Uterus (tissue), 4 donors: ENCODE results near the gene POU2AF2. TPM values are rescaled to one million over a fixed set of nuclear protein-coding genes. Genes with fewer than 3 reads are reported as not detected.
"Not testable (repeated sequence)": the region's sequence is repeated elsewhere in the genome, so short reads cannot be mapped to it uniquely, and the experiment has no call there.

Experiments
- DNase-seq, 2 donors: peaks; one replicate each; pipeline ENCODE4 v3.0.0-alpha.2; 2019 to 2020
- H3K27ac ChIP-seq, 2 donors: fragments of 200-600 bp; sonication (generic); 1 replicate in 1 of 2; 2 replicates in 1 of 2; pipeline ENCODE4 v1.5.1; 2016 to 2018
- H3K27me3 ChIP-seq, 2 donors: fragments of 200-600 bp; sonication (generic); one replicate each; pipeline ENCODE4 v1.5.1; 2018 to 2019; ENCODE audit warnings: control low read depth in 1 of 2
- H3K36me3 ChIP-seq, 2 donors: fragments of 200-600 bp; sonication (generic); one replicate each; pipeline ENCODE4 v1.5.1; 2019; ENCODE audit warnings: control low read depth in 1 of 2
- H3K4me1 ChIP-seq, 2 donors: fragments of 200-600 bp; sonication (generic); one replicate each; pipeline ENCODE4 v1.5.1; 2018 to 2019; ENCODE audit warnings: control low read depth in 1 of 2
- H3K4me3 ChIP-seq, 2 donors: fragments of 200-600 bp; sonication (generic); 1 replicate in 1 of 2; 2 replicates in 1 of 2; pipeline ENCODE4 v1.5.1; 2018 to 2019; ENCODE audit warnings: mild to moderate bottlenecking in 1 of 2
- H3K9me3 ChIP-seq, 2 donors: fragments of 200-600 bp; sonication (generic); one replicate each; pipeline ENCODE4 v1.5.1; 2019; ENCODE audit warnings: control low read depth in 1 of 2
- POLR2A ChIP-seq, 2 donors: fragments of 450-650 bp; IDR thresholded peaks; one replicate each; pipeline ENCODE4 v1.6.1; 2016; ENCODE audit warnings: antibody characterized with exemption in 2 of 2, mild to moderate bottlenecking in 1 of 2, moderate library complexity in 1 of 2
- intact Hi-C: fragments of 100-400 bp; cut with DNase I; formaldehyde crosslinking; loops from one replicate; pipeline ENCODE4 v1.15.1; 2023; ENCODE audit warnings: low total_unique reads
- total RNA-seq, 4 donors: library from RNA; depleted of rRNA in 3 of 4; stranded (reverse); fragments of >200 nt in 3 of 4; gene quantifications; one replicate each; pipeline versions ENCODE4 v1.1.0 to v1.2.4, GENCODE V29; 2014 to 2023
- TF ChIP-seq, protein P1 (sequence below), 4 experiments: fragments of 200-600 bp in 2 of 4; fragments of 450-650 bp in 2 of 4; sonication (generic) in 2 of 4; IDR thresholded peaks; one replicate each; pipeline ENCODE4 v1.5.1; 2016 to 2019; ENCODE audit warnings: antibody characterized with exemption in 4 of 4, mild to moderate bottlenecking in 2 of 4, moderate library complexity in 1 of 4
- donor health status: DM: yes; HTN: yes; CAD: no.

Gene POU2AF2
- total RNA-seq, 4 donors from 2014 or later = not detected

DNA sequence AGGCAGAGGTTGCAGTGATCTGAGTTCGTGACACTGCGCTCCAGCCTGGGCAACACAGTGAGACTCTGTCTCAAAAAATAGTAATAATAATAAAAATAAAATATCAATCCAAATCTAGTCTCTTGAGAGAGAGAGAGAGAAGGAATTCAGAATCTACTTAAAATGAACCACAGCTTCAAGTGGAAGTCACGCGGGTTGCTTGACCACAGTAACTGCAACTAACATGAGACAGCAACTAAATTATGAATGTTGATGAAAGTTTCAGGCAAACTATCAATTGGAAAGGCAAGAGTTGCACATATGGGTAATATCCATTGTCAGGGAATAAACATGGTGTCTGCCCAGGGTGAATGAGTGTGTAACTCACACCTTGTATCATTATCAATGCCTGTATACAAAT lies 12.5 kb downstream of the POU2AF2 start:
- Histone ChIP-seq H3K36me3 (no peaks in the 10 kb centered on the region), H3K4me1 (no peaks in the 10 kb centered on the region), H3K27ac (no peak overlapping the region), H3K9me3 (no peaks in the 10 kb centered on the region), H3K4me3 (no peak overlapping the region), H3K27me3 (no peaks in the 10 kb centered on the region)
- no peak for TF ChIP-seq POLR2A (IDR thresholded peaks at IDR 0.05)
- TF ChIP-seq, protein P1, sequence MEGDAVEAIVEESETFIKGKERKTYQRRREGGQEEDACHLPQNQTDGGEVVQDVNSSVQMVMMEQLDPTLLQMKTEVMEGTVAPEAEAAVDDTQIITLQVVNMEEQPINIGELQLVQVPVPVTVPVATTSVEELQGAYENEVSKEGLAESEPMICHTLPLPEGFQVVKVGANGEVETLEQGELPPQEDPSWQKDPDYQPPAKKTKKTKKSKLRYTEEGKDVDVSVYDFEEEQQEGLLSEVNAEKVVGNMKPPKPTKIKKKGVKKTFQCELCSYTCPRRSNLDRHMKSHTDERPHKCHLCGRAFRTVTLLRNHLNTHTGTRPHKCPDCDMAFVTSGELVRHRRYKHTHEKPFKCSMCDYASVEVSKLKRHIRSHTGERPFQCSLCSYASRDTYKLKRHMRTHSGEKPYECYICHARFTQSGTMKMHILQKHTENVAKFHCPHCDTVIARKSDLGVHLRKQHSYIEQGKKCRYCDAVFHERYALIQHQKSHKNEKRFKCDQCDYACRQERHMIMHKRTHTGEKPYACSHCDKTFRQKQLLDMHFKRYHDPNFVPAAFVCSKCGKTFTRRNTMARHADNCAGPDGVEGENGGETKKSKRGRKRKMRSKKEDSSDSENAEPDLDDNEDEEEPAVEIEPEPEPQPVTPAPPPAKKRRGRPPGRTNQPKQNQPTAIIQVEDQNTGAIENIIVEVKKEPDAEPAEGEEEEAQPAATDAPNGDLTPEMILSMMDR (IDR thresholded peaks at IDR 0.05) = no peak
- DNase-seq = no peak
- intact Hi-C loops = no loop called here

- H3K4me1 ChIP-seq = no peaks in the 10 kb centered on the region
- no peaks in the 10 kb centered on the region for H3K9me3 ChIP-seq
- no peak overlapping the region for H3K4me3 ChIP-seq
- TF ChIP-seq POLR2A (IDR thresholded peaks at IDR 0.05) = no peak
- TF ChIP-seq, protein P1 (IDR thresholded peaks at IDR 0.05) = no peak
- intact Hi-C loops = no loop called here
- H3K27ac ChIP-seq = no peak overlapping the region
- H3K36me3 ChIP-seq = no peaks in the 10 kb centered on the region
- no peaks in the 10 kb centered on the region for H3K27me3 ChIP-seq
- no peak for DNase-seq
Observed at GRCh38 chr11:111259896-111260295, 14.4 kb downstream of the POU2AF2 start.

GRCh38 chr11:111260811-111261210 lies 15.3 kb downstream of the POU2AF2 start:
- no peak for DNase-seq

DNA sequence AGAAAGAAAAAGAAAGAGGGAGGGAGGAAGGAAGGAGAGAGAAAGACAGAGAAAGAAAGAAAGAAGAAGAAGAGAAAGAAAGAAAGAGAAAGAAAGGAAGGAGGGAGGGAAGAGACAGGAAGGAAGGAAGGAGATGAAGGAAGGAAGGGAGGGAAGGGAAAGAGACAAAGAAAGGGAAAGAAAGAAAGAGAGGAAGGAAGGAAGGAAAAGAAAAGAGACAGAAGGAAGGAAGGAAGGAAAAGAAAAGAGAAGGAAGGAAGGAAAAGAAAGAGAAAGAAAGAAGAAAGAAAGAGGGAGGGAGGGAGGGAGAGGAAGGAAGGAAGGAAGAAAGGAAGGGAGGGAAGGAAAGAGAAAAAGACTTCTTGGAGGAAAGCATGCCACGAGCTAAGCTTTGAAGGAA lies 19.1 kb downstream of the POU2AF2 start:
- TF ChIP-seq POLR2A (IDR thresholded peaks at IDR 0.05) = no peak
- TF ChIP-seq, protein P1 (IDR thresholded peaks at IDR 0.05) = no peak
- Histone ChIP-seq H3K4me3 (no peak overlapping the region), H3K27ac (no peak overlapping the region), H3K9me3 (no peaks in the 10 kb centered on the region), H3K4me1 (no peaks in the 10 kb centered on the region), H3K27me3 (no peaks in the 10 kb centered on the region), H3K36me3 (no peaks in the 10 kb centered on the region)
- DNase-seq = no peak
- intact Hi-C loops = no loop called here

More at GRCh38 chr11:111260811-111261210, 15.3 kb downstream of the POU2AF2 start:
- intact Hi-C loops = no loop called here
- no peaks in the 10 kb centered on the region for H3K4me1 ChIP-seq
- no peaks in the 10 kb centered on the region for H3K27me3 ChIP-seq
- no peak overlapping the region for H3K27ac ChIP-seq
- no peak overlapping the region for H3K4me3 ChIP-seq
- no peaks in the 10 kb centered on the region for H3K9me3 ChIP-seq
- H3K36me3 ChIP-seq = no peaks in the 10 kb centered on the region
- TF ChIP-seq, protein P1 (IDR thresholded peaks at IDR 0.05) = no peak
- TF ChIP-seq POLR2A (IDR thresholded peaks at IDR 0.05) = no peak

- H3K36me3 ChIP-seq = no peaks in the 10 kb centered on the region
- H3K4me3 ChIP-seq = no peak overlapping the region
- no peaks in the 10 kb centered on the region for H3K4me1 ChIP-seq
- no peaks in the 10 kb centered on the region for H3K27me3 ChIP-seq
- no peak overlapping the region for H3K27ac ChIP-seq
- H3K9me3 ChIP-seq = no peaks in the 10 kb centered on the region
- DNase-seq = no peak
- intact Hi-C loops = no loop called here
- TF ChIP-seq POLR2A (IDR thresholded peaks at IDR 0.05) = no peak
- TF ChIP-seq, protein P1 (IDR thresholded peaks at IDR 0.05) = no peak
Observed at GRCh38 chr11:111265421-111265820, 19.9 kb downstream of the POU2AF2 start.

DNA sequence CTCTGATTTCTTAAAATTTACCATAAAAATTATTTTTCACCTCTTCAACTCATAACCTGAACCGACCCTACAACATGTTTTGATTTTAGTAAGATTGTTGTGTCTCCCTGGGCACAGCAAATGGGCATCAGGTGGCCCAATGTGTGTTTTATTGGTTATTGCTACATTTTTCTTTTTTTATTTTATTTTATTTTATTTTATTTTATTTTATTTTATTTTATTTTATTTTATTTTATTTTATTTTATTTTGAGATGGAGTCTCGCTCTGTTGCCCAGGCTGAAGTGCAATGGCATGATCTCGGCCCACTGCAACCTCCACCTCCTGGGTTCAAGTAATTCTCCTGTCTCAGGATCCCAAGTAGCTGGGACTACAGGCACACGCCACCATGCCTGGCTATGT lies 22.8 kb downstream of the POU2AF2 start:
- DNase-seq, H3K36me3 ChIP-seq, H3K27me3 ChIP-seq, H3K4me1 ChIP-seq, intact Hi-C loops, H3K9me3 ChIP-seq, H3K4me3 ChIP-seq, H3K27ac ChIP-seq: not testable (repeated sequence)
